NCI-H187 (cell line): ENCODE data around the gene USP36.

ENCODE experiments used
- DNase-seq, 2 experiments: peaks; one replicate each; lab custom pipeline; 2025; lab: John Stamatoyannopoulos, UW

USP36 gene

GRCh38 chr17:78815696-78816095 is 24.9 kb downstream of the USP36 start:
- DNase-seq: no peak

DNA sequence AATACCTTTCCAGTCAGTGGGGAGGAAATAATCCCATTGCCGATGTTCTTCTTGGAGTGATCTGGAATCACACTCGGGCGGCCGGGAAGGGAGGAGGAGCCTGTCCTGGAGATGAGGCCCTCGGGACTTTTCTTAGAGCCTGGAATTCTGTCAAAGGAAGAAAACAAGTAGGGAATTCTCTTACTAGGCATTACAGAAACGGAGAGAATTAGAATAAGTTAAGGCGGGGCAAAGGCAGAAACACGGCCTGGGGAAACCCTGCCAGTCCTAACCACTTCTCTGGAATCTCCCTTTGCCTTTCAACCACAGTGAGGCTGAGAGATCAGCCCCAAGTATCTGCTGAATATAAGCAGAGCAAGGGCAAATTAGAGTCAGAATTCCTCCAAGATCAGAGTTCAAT is 27.8 kb downstream of the USP36 start:
- no peak for DNase-seq

DNA sequence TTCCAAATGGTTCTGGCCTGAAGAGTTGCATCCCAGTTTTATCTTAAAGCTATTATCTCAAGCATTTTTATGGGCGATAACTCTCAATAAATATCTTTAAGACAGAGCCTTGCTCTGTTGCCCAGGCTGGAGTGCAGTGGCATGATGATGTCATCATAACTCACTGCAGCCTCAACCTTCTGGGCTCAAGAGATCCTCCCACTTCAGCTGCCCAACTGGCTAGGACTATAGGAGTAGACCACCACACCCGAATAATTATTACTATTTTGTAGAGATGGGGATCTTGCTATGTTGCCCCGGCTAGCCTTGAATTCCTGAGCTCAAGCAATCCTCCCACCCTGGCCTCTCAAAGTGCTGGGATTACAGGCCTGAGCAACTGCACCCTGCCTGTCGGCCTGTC is 32.5 kb downstream of the USP36 start:
- DNase-seq: no peak

GRCh38 chr17:78806451-78806850 is 34.2 kb downstream of the USP36 start:
- no peak for DNase-seq

GRCh38 chr17:78805301-78805700 is 35.3 kb downstream of the USP36 start:
- no peak for DNase-seq

DNA sequence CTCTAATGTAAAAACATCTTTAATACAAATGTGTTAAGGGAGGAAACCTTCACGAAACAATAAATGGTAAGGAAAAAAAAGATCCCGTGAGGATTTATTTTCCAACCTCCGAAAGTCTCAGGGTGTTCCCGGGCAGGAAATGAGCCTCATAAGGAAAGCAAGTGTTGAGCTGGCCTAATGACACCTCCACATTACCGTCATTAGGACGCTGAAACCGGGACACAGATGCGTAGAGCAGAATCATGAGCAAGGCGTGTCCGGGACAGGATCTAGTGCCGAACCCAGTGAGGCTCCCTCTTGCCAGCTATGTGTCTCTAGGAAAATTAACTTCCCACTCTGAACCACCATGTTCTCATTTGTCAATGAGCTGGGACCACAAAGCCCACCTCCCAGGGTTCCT is 35.8 kb downstream of the USP36 start:
- DNase-seq: no peak

- no peak for DNase-seq
These were observed 37.3 kb downstream of the USP36 start for GRCh38 chr17:78803186-78803845.

GRCh38 chr17:78802459-78802858 is 38.2 kb downstream of the USP36 start:
- no peak for DNase-seq

DNA sequence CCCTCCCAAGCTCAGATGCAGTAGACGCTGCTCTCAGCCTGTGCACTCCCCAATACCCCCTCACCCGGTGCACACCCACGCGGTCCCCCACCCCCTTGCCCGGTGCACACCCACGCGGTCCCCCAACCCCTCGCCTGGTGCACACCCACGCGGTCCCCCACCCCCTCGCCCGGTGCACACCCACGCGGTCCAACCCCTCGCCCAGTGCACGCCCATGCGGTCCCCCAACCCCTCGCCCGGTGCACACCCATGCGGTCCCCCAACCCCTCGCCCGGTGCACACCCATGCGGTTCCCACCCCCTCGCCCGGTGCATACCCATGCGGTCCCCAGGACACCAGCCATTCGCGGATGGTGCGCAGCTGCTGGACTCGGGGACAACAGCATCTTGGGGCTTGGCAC is 38.6 kb downstream of the USP36 start:
- DNase-seq: no peak

- no peak for DNase-seq
These were observed 40.3 kb downstream of the USP36 start for GRCh38 chr17:78800132-78800931.

- DNase-seq: no peak
These were observed 41.7 kb downstream of the USP36 start for GRCh38 chr17:78798695-78799559.

- DNase-seq: no peak
These were observed 42.7 kb downstream of the USP36 start for GRCh38 chr17:78797691-78798585.

DNA sequence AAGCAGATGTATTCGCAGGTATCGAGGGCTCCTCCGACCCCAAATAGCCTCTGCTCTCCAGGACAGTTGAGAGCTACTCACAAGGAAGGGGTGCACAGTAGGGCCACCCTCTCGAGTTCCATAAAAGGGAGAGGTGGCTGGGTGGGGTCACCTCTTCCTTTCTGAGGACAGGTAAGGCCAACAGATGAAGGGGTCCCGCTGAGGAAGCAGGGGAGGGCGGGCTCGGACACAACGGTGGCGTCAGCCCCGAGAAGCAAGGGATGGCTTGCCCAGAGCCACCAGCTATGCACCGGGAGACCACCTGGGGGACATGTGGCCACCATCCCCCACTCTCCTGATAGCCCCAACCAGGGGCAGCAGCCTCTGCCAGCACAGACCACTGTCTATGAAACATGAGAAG is 43.4 kb downstream of the USP36 start:
- no peak for DNase-seq

- DNase-seq: no peak
These were observed 44.1 kb downstream of the USP36 start for GRCh38 chr17:78796517-78796900.

DNA sequence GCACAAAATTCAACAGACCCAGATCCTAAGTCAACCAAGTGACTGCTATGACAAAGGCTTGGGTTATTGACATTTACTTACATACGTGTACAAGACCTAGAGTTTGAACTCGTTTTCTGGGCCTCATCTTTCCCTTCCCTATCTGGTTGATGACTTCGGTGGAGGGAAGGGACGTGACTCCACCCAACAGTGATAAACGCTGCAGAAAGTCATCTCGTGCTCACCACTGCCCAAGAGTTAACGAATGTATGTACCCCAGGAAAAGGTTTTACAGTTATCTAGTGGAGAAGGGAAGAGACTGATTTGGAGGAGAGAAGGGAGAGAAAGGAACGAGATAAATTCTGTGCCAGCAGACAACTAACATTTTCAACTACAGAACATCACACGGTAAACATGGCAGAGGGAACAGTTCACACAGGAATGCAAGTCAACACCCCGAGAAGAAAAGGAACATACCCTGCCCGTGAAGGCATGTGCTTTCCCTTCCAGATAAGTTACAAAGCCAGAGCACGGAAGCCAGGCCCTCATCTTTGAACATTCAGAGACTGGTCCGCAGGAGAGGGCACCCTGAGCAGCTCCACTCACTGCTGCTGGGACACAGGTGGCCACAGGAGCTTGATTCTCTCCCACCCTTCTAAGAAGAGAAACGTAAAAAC is 44.6 kb downstream of the USP36 start:
- no peak for DNase-seq

- DNase-seq: no peak
These were observed 45.6 kb downstream of the USP36 start for GRCh38 chr17:78794864-78795640.

DNA sequence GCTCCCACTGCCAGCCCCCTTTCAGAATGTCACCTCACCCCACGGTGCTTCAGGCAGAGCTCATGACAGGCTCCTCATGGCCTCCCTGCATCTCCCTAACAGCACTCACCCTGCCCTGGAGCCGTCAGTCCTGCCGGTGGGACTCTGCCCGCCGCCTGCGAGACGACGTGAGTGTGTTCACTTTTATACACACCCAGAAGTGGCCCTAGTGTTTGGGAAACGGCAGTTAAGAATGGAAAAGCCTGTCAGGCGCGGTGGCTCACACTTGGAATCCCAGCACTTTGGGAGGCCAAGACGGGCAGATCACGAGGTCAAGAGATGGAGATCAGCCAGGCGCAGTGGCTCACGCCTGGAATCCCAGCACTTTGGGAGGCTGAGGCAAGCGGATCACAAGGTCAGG is 46.2 kb downstream of the USP36 start:
- DNase-seq: no peak

DNA sequence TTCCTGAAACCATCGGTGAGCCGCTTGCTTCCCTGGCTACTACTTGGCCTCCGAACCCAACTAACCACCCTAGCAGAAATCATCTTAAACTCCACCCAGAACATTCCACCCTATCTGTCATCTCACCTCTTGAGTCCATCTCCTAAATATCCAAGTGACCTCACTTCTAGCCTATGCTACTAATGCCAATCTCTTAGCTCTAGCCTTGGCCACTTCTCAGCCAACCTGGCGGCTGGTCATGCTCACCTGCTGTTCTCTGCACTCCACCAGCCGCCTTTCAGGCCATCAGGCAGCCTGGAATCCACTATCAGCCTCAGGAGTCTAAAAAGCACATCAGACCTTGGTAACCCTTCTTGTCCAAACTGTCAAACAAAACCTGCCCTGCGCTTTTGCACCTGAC is 46.6 kb downstream of the USP36 start:
- no peak for DNase-seq

GRCh38 chr17:78793415-78793814 is 47.2 kb downstream of the USP36 start:
- DNase-seq: no peak
